Measurements from ENCODE around the gene TP53BP1.

The TP53BP1 gene

DNA sequence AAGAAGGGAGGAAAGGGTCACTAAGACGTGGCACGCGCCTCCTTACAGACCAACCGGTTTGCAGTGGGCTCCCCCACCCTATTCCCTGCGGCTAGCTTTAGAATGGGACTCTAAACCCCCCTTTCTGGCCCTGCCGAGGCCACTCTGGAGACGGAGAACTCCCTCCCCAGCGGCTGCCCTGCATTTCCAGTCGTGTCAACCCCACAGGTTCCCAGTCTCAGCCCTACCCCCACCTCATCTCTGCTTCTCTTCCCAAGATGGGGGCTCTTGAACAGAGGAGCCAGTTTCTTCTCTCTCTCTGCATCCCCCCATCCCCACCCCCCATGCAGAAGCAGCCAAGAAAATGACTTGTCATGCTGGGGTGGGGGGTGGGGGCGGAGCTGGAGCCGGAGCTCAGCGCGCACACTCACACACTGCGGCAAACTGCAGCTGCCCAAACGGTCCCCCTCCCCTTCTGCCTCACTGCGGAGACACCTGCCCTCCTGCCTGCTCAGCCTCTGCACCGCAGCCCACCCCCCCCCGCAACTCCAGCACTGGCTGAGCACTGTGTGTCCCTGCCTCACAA is 25.3 kb upstream of the TP53BP1 start:
- no peak for DNase-seq (ENCODE audit: low read depth)

DNA sequence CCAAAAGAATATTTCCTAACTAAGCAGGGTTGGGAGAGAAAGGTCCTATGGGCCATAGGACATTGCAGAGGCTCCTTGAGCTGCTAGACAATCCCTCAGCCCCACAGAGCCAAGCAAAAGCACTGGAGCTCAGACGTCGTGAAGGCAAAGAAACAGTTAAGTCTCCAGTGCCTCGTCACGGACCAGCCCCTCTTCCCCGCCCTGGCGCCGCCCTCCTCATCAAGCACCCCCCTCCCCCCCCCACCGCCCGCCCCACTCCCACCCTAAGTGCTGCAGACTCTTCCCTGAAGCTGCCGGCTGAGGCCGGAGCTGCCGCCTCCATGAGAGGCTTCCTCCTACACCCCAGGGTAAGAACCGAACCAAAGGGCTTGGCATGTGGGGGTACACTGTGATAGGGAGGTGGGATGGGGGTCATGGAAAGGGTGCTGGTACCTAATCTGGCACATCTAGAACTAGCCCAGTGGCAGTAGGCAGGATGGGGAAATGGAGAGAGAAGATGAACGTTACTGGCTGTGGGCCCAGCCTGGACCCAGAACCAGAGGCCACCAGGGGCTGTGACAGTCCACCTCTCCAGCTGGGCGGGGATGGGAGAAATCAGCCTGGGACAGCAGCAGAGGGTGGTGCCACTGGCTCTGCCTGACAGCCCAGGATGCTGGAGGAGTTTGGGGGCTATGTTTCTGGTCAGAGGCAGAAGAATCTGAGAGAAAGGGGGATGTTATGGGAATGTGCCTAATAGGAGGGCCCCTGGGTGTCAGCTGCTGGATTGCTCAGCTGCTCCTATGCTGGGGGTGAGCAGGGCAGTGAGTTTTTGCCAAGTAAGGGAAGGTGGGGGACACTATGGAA is 24.6 kb upstream of the TP53BP1 start, which contains the start of gene MAP1A:
Gene MAP1A (plus strand): TSS at position 255 of the 843 bp plus-strand sequence. CDS start 3,866 bp downstream, outside the sequence.
- no peak for DNase-seq (ENCODE audit: low read depth)

DNA sequence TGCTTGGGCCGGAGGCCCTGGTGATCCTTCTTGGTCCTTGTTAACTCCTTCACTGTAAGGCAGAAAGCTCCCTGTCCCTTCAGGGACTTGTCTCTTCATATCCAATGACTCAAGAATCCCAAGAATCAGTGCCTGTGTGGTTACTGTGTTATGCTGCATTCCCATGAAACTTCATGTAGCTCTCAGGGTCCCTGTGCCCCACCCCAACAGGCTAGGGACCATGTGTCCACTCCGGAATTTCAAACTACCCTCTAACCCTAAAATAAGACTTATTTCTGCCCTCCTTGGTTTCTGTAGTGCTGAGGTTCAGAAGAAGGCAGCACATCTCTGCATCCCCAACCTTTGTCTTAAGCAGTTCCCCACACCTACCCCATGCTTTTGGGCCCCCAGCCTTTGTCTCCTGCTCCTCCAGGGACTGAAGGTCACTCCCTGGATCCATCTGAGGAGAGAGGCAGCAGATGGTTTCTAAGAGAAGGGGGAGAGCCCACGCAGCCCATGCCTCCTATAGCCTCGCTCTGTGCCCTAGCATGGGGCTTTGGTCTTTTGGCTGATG is 23.9 kb upstream of the TP53BP1 start:
- no peak for DNase-seq (ENCODE audit: low read depth)

DNA sequence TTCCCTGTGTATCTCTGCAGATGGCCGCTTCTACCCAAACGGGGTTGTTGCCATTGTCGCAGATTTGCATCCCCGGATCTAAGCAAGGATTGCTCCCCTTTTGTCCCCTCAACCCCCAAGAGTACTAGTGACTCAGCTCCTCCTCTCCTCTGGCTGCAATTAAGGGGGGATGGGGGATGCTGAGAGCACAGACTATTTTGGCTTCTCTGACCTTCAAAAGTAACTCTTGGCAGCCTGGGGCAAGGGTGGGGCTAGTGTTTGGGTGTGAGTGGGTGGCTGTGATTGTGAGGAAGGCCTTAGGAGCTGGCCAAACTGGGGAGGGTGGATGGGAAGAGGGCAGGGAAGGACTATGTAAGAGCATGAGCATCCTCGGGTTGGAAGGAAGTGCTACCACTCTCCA is 23.2 kb upstream of the TP53BP1 start:
- no peak for DNase-seq (ENCODE audit: low read depth)

DNA sequence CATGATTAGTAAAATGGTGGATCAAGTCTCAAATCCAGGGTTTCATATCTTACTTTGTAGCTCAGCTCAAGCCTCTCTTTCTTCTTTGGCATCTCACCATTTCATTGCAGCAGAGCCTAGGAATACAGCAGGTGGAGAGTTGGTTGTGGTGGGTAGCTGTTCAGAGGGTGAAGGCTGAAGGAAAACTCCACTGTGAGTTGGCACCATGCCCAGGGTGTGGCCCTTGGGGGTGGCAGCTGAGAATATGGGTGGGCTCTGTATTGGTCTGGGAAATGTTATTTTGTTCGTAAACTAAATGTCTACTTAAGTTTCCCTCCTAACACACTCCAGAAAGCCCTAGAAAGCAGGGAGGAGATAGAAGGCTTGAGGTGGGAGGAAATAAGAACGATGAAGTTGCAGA is 22.8 kb upstream of the TP53BP1 start:
- DNase-seq (ENCODE audit: low read depth): no peak

GRCh38 chr15:43514241-43515057 is 21.5 kb upstream of the TP53BP1 start:
- no peak for DNase-seq (ENCODE audit: low read depth)

GRCh38 chr15:43513550-43513949 is 20.6 kb upstream of the TP53BP1 start:
- DNase-seq (ENCODE audit: low read depth): no peak

DNA sequence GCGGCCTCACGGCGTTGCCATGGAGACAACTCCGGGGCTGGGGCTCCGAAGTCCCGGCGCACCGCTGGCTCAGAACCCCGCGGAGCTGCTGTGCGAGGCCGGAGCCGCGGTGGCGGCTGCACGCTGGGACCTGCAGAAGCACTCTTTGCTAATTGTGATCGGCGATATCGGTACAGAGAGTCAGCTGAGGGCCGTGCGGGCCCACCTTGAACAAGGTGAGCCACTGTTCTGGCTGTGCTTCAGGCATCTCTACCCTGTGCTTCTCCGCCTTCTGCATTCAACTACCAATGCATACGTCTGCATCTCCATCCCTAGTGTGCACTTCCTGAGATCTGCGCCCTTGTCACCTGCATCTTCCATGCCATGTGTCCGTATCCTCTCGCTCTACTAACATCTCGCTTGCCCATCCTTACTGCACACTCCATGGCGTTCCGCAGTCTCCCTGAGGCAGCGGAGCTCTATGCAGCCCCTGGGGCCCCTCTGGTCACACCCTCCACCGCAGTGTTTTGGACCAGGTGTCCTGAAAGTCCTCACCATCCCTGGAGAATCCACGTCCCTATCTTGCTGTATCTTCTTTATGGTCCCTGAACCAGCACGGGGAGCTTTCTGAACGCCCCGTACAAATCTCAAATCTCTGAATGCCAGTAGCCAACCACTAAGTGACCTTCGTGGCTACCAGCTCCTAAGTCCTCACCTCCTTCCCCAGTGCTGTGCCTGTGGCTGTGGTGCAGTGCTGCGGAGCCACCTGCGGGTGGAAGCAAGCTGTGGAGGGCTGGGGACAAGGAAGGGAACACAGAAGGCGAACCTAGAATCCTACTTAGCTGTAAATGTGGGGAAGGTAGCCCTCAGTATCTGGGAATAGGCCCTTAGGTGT is 18.3 kb upstream of the TP53BP1 start:
- DNase-seq (ENCODE audit: low read depth): no peak

DNA sequence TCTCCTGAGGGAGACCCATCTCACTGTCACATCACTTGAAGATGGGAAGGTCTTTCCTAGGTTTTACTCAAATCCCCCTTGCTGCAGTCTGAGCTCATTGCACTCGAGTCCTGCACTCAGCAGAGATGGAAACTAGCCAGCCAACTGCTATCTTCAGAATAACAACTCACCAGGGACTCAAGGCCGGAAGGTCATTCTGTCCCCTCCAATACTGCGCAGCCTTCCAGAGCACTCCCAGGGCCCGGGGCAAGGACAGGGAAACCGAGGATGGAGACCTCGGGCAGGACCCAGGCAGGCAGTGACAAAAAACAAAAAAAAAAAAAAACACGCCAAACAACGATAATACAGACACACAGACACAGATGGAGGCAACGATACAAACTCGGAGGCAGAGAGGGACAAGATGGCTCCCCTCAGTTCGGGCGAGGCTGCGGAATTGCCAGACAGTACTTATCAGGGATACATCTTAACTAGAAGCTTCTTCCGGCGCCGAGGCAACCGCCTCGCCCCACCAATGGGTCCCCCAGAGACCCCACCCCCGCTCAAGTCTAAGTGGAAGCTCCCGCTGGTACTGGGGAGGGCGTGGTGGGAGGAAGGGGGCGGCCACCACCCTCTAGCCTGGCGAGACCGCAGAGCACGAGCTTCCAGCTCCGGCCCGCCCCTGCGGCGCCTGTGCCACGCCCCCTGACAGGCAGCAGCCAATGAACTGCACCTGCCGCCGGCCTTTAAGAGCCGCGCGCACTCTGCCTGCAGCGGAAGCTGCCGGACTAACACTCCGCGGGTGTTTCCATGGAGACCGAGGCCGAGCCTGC is 17.4 kb upstream of the TP53BP1 start:
- peak; percentile 97 for DNase-seq (ENCODE audit: low read depth)

DNA sequence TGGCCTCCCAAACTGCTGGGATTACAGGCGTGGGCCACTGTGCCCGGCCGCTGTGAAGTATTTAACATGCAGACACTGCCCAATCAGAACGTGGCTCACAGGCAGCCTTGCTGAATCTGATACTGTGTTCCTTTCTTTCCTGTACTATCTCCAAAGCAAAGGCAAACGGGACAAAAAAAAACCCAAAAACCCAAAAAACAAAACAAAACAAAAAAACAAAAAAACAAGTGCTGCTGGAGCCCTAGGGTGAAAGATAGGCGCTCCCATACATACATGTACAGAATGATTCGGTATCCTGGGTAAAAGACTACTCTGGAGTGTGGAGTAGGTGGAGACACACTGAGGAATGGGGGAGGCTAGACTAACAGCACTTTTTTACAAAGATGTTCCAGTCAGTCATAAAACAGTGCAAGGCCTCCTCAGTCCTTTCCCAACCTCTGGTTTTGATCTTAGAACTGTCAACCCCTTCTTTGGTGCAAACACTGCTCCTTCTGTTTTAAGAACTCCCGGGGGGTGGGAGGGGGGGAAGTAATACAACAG is 16.8 kb upstream of the TP53BP1 start:
- no peak for DNase-seq (ENCODE audit: low read depth)

DNA sequence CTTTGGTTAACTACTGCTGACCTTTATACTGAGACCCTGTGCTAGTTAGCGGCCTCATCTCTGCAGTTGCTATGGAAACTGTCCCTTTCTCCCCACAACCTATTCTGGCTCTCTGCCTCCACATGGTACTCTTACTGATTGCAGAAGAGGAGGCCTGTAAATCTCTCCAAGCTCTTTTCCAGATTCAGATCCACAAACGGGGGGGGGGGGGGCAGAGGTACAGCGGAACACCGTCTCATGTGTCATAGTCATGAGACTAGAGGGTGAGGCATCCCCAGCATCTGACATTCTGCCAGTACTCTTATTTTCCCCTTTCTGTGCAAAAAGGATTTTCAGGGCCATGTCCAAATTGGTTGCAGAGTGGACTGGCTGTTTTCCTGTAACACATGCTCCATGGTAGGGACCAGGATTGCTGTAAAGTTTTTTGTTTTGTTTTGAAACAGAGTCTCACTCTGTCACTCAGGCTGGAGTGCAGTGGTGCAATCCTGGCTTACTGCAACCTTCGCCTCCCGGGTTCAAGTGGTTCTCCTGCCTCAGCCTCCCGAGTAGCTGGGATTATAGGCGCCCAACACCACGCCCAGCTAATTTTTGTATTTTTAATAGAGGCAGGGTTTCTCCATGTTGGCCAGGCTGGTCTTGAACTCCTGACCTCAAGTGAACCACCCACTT is 16.2 kb upstream of the TP53BP1 start:
- DNase-seq (ENCODE audit: low read depth): no peak

DNA sequence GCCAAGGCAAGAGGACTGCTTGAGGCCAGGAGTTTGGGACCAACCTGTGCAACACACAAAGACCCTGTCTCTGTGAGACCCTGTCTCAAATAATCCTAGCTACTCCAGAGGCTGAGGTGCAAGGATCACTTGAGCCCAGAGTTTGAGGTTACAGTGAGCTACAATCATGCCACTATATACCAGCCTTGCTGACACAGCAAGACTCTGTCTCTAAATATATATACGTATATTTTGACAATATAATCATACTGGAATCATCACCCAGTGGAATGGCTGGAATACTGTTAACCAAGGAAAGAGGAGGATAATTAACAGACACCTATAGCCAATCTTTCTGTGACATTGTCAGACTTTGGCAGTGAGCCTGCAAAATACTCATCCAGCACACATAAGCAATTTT is 15.5 kb upstream of the TP53BP1 start:
- no peak for DNase-seq (ENCODE audit: low read depth)

- DNase-seq (ENCODE audit: low read depth): no peak
Measured at GRCh38 chr15:43505738-43506137, 12.8 kb upstream of the TP53BP1 start.

DNA sequence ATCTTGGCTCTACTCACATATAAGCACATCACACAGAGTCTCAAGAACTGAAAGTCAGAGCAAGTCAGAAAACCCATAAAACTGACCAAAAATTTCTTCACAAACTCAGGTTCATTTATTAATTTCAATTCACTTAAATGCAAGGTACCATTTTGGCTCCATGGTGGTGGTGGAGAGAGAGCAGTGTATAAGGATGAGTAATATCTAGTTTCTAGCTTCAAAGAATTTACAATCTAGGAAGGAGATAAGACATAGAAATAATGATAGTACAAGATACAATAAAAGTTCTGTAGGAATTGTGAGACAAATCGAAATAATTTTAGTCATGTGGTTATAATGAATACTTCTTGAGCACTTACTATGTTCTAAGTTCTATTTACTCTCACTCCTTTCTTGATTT is 6.7 kb upstream of the TP53BP1 start:
- DNase-seq (ENCODE audit: low read depth): no peak

DNA sequence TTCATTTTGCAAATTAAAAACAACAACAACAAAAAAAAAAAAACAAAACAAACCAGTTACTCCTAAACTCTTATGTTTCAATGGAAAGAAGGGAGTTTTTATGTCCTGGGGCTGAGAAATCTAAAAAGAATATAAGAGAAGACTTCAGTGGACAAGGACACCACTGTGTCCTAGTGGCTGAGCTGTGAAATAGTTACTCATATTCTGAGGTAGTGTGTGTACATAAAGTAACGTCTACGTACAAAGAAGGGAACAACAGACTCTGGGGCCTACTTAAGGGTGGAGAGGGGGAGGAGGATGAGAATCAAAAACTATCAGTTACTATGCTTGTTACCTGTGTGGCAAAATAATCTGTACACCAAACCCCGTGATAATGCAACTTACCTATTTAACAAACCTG is 6.0 kb upstream of the TP53BP1 start:
- no peak for DNase-seq (ENCODE audit: low read depth)

- no peak for DNase-seq (ENCODE audit: low read depth)
Measured at GRCh38 chr15:43493703-43494472, 932 bp upstream of the TP53BP1 start.

DNA sequence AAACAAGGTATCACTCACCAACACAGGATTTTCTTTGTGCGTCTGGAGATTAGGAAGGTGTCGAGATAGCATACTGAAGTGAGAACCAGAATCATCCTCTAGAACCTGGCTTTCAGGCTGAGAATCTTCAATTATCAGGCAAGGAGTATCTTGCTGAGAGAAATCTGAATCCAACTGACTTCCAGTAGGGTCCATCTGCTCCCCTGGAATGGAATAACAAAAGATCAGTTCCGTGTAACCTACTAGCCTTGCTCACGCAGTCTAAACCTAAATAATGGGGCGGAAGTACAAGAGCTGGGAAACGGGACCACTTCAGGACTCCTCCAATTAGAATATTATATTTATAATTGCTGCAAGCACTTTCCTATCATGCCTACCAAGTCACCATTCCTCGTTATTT is 690 bp downstream of the TP53BP1 start:
- no peak for DNase-seq (ENCODE audit: low read depth)

DNA sequence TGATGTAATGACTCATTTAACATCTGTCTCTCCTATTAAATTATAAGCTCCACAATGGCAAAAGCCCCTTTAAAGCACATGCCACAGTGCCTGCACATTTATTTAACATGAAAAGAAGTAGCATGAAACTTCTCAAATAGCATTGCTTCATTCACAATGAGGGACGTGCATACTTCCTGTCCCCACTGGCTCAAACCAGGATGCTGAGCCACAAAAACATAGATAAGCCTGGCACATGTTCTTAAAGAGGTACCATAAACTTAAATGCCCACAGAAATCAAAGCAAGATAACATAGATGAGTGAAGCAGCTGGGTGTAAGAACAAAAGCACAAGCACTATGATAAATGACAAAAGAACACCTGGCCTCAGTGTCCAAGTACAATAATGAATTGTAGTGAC is 3.8 kb downstream of the TP53BP1 start:
- DNase-seq (ENCODE audit: low read depth): no peak

- DNase-seq (ENCODE audit: low read depth): no peak
Measured at GRCh38 chr15:43488790-43489189, 4.2 kb downstream of the TP53BP1 start.
